Measurements from ENCODE around the gene CNTFR.

CNTFR gene

GRCh38 chr9:34620061-34620994 is 30.8 kb upstream of the CNTFR start, which contains the start of gene DCTN3:
DCTN3 (minus strand) TSS chr9:34620495; CDS start chr9:34620464, 31 bp downstream.
- peak; percentile 96 for DNase-seq

- DNase-seq, result no peak
Measured at GRCh38 chr9:34615132-34615531, 25.6 kb upstream of the CNTFR start.

- peak; percentile 77 for DNase-seq
Measured at GRCh38 chr9:34612788-34613390, 23.4 kb upstream of the CNTFR start.

- peak; percentile 31 for DNase-seq
Measured at GRCh38 chr9:34611811-34612787, 22.6 kb upstream of the CNTFR start, which contains the start of gene RPP25L. RPP25L (minus strand) TSS chr9:34612097; CDS start chr9:34611296, 801 bp downstream.

GRCh38 chr9:34611251-34611810 is 21.8 kb upstream of the CNTFR start:
- no peak for DNase-seq

- no peak for DNase-seq
Measured at GRCh38 chr9:34610434-34611206, 21.1 kb upstream of the CNTFR start.

- DNase-seq, result no peak
Measured at GRCh38 chr9:34607331-34607730, 17.8 kb upstream of the CNTFR start.

- DNase-seq, result no peak
Measured at GRCh38 chr9:34606905-34607304, 17.4 kb upstream of the CNTFR start.

GRCh38 chr9:34606190-34606589 is 16.7 kb upstream of the CNTFR start:
- DNase-seq, result no peak

GRCh38 chr9:34603610-34604231 is 14.2 kb upstream of the CNTFR start:
- DNase-seq, result peak; percentile 69

GRCh38 chr9:34601937-34602573 is 12.5 kb upstream of the CNTFR start:
- DNase-seq, result no peak

- DNase-seq, result no peak
Measured at GRCh38 chr9:34600908-34601307, 11.4 kb upstream of the CNTFR start.

GRCh38 chr9:34599546-34599945 is 10.0 kb upstream of the CNTFR start:
- DNase-seq, result no peak

GRCh38 chr9:34594177-34594576 is 4.7 kb upstream of the CNTFR start:
- no peak for DNase-seq

GRCh38 chr9:34592895-34593601 is 3.5 kb upstream of the CNTFR start:
- peak; percentile 29 for DNase-seq

GRCh38 chr9:34591917-34592866 is 2.7 kb upstream of the CNTFR start:
- no peak for DNase-seq

- peak; percentile 19 for DNase-seq
Measured at GRCh38 chr9:34591248-34591916, 1.9 kb upstream of the CNTFR start.
